ENCODE measurements around the gene ATP6V1G2. TPM values are rescaled to one million over a fixed set of nuclear protein-coding genes. Genes with fewer than 3 reads are reported as not detected.

Gene ATP6V1G2
- total RNA-seq (2014; rRNA removed; shearing (Covaris generic)) (1.6 and 2.4 TPM in 2 replicates), polyA plus RNA-seq (2016; fragmentation: Nextera tagmentation; extraction: Ambion mirVana) (2.2 and 2.7 TPM in 2 replicates)
- long read RNA-seq, partial matches to known transcripts = 0 of 1 reads
- long read RNA-seq, other reads (novel, unspliced or antisense) = 0 of 1 reads

- Histone ChIP-seq H3K27ac (ENCODE audit: low read depth) (peak within 1 kb of the TSS; percentile 93), H2AFZ (no peak within 1 kb of the TSS), H3K79me2 (replicated peaks; ENCODE audit: insufficient read depth) (peaks cover 20% of the 10 kb centered on the region), H3K4me2 (peak within 1 kb of the TSS; percentile 79), H4K20me1 (replicated peaks; ENCODE audit: insufficient read depth) (no peaks in the 10 kb centered on the region), H3K4me1 (ENCODE audit: insufficient read depth) (peaks cover 11% of the 10 kb centered on the region; the same call in 1 of the 2 replicates), H3F3A (replicated peaks; ENCODE audit: low read depth) (peaks cover 4% of the 10 kb centered on the region; the same call in 1 of the 2 replicates), H3K9me2 (ENCODE audit: insufficient read depth) (no peaks in the 10 kb centered on the region), H3K4me3 (peak within 1 kb of the TSS; percentile 58), H3K36me3 (ENCODE audit: insufficient read depth) (0 out of 2 replicates have a peak, but pooled peaks cover 8% of the 10 kb centered on the region), H3K27me3 (ENCODE audit: insufficient read depth) (no peaks in the 10 kb centered on the region)
- peaks cover 24% of the 10 kb centered on the region for H3K36me3 Mint-ChIP-seq (ENCODE audit: low read depth)
- peak; percentile 98 for DNase-seq (ENCODE audit: low spot score)
- H3K27me3 Mint-ChIP-seq (ENCODE audit: insufficient read depth, low read depth, poor library complexity) = peaks cover 11% of the 10 kb centered on the region
- no peaks in the 10 kb centered on the region; the same call in 2 of the 3 replicates for H3K9me3 Mint-ChIP-seq
- H3K4me3 Mint-ChIP-seq = peak within 1 kb of the TSS; percentile 76
- H3K4me1 Mint-ChIP-seq = peaks cover 18% of the 10 kb centered on the region
- TF ChIP-seq POLR2AphosphoS5 (IDR thresholded peaks at IDR 0.05; ENCODE audit: low read depth) (peak; percentile 40; the same call in 1 of the 2 replicates), STAT1 (IDR thresholded peaks at IDR 0.05; ENCODE audit: unreplicated experiment) (no peak), EZH2phosphoT487 (IDR thresholded peaks at IDR 0.05; ENCODE audit: unreplicated experiment) (no peak), ETS1 (IDR thresholded peaks at IDR 0.05) (peak; percentile 17; the same call in 1 of the 2 replicates), CREB1 (CRISPR knock-in tag; IDR thresholded peaks at IDR 0.05; ENCODE audit: low read depth) (peak; percentile 79), NANOG (IDR thresholded peaks at IDR 0.05; ENCODE audit: borderline replicate concordance) (peak; percentile 40; the same call in 1 of the 2 replicates), REST (IDR thresholded peaks at IDR 0.05; ENCODE audit: unreplicated experiment) (no peak), JUNB (IDR thresholded peaks at IDR 0.05; ENCODE audit: unreplicated experiment) (no peak), ZNF331 (CRISPR knock-in tag; IDR thresholded peaks at IDR 0.05; ENCODE audit: low read depth) (no peak), CTCF (conservative IDR thresholded peaks at IDR 0.05; ENCODE audit: low read depth in 2 of 2) (peak; percentile 98 to 100), ZNF114 (CRISPR knock-in tag; IDR thresholded peaks at IDR 0.05) (no peak), ZNF462 (CRISPR knock-in tag; IDR thresholded peaks at IDR 0.05) (no peak), EZH2 (IDR thresholded peaks at IDR 0.05; ENCODE audit: low read depth, unreplicated experiment) (no peak)
- H3K27ac Mint-ChIP-seq = peak within 1 kb of the TSS; percentile 95
- ATAC-seq = peak; percentile 77
Observed at GRCh38 chr6:31546339-31546957, at the start of gene ATP6V1G2. ATP6V1G2 (minus strand) TSS chr6:31546608; CDS start chr6:31546559, 49 bp downstream.

All from GM23338 (cell line).